HepG2 (cell line): Measurements from ENCODE around the gene BEAN1. TPM values are rescaled to one million over a fixed set of nuclear protein-coding genes. Genes with fewer than 3 reads are reported as not detected.

ENCODE experiments used
- AGO2 ChIP-seq: fragments of 200-400 bp; formaldehyde crosslinking; optimal IDR thresholded peaks from 2 replicates; pipeline ENCODE3; 2017; ENCODE audit warnings: mild to moderate bottlenecking, low read depth, low read length, moderate library complexity
- AHDC1 ChIP-seq: sonication (generic); formaldehyde crosslinking; IDR thresholded peaks from 2 replicates; pipeline ENCODE4 v1.5.1; 2020; ENCODE audit warnings: mild to moderate bottlenecking, missing genetic modification reagents, borderline replicate concordance
- ASH2L ChIP-seq: fragments of 300-600, 200-600 bp; sonication (generic); IDR thresholded peaks from 2 replicates; pipeline ENCODE4 v1.7.0; 2017; ENCODE audit warnings: low read depth, mild to moderate bottlenecking, moderate library complexity, mixed read lengths, low read length; ENCODE audit not compliant: insufficient read length
- CCDC6 ChIP-seq: sonication (generic); formaldehyde crosslinking; IDR thresholded peaks from 2 replicates; pipeline ENCODE4 v1.8.1; 2022; ENCODE audit warnings: mild to moderate bottlenecking, missing genetic modification reagents, moderate library complexity
- FOXK1 ChIP-seq: sonication (generic); formaldehyde crosslinking; IDR thresholded peaks from 2 replicates; pipeline ENCODE4 v1.4.0; 2020; ENCODE audit warnings: low read depth, missing genetic modification reagents, borderline replicate concordance
- GATAD1 ChIP-seq: IDR thresholded peaks from 2 replicates; pipeline ENCODE4 v1.6.1; 2016; ENCODE audit warnings: missing genetic modification reagents, missing compliant biosample characterization
- GLMP ChIP-seq: sonication (generic); formaldehyde crosslinking; IDR thresholded peaks from 2 replicates; pipeline ENCODE4 v1.9.0; 2021; ENCODE audit warnings: missing genetic modification reagents, mild to moderate bottlenecking, borderline replicate concordance
- MZF1 ChIP-seq: sonication (generic); formaldehyde crosslinking; IDR thresholded peaks from 2 replicates; pipeline ENCODE4 v1.8.1; 2023; ENCODE audit warnings: mild to moderate bottlenecking, missing genetic modification reagents, borderline replicate concordance
- SP4 ChIP-seq: sonication (generic); formaldehyde crosslinking; IDR thresholded peaks from 2 replicates; pipeline ENCODE4 v1.8.1; 2023; ENCODE audit warnings: mild to moderate bottlenecking, missing genetic modification reagents
- SYNCRIP ChIP-seq: fragments of 200-400 bp; formaldehyde crosslinking; IDR thresholded peaks from 2 replicates; pipeline ENCODE4 v1.6.1; 2018; ENCODE audit warnings: mild to moderate bottlenecking, low read depth, low read length; ENCODE audit not compliant: insufficient read depth
- THAP8 ChIP-seq: sonication (generic); formaldehyde crosslinking; IDR thresholded peaks from 2 replicates; pipeline ENCODE4 v1.5.1; 2020; ENCODE audit warnings: missing genetic modification reagents, mild to moderate bottlenecking, borderline replicate concordance
- TRIM24 ChIP-seq: sonication (generic); formaldehyde crosslinking; IDR thresholded peaks from 2 replicates; pipeline ENCODE4 v1.8.0; 2022; ENCODE audit warnings: mild to moderate bottlenecking, missing genetic modification reagents
- ZBTB2 ChIP-seq: sonication (generic); formaldehyde crosslinking; IDR thresholded peaks from 2 replicates; pipeline ENCODE4 v1.8.0; 2022; ENCODE audit warnings: low read depth, missing genetic modification reagents
- ZFP1 ChIP-seq: IDR thresholded peaks from 2 replicates; pipeline ENCODE4 v1.6.1; 2016
- ZNF224 ChIP-seq: sonication (generic); formaldehyde crosslinking; IDR thresholded peaks from 2 replicates; pipeline ENCODE4 v1.5.0; 2020; ENCODE audit warnings: mild to moderate bottlenecking, missing genetic modification reagents
- ZNF468 ChIP-seq: sonication (generic); formaldehyde crosslinking; IDR thresholded peaks from 2 replicates; pipeline ENCODE4 v1.8.0; 2022; ENCODE audit warnings: mild to moderate bottlenecking, moderate library complexity, missing genetic modification reagents
- ZNF639 ChIP-seq: conservative IDR thresholded peaks from 2 replicates; pipeline ENCODE4 v1.6.1; 2018; ENCODE audit warnings: missing genetic modification reagents
- ZNF749 ChIP-seq: sonication (generic); formaldehyde crosslinking; IDR thresholded peaks from 2 replicates; pipeline ENCODE4 v1.8.0; 2022; ENCODE audit warnings: mild to moderate bottlenecking, missing genetic modification reagents, moderate library complexity, borderline replicate concordance
- polyA plus RNA-seq, 8 experiments: library from polyadenylated mRNA; depleted of rRNA in 3 of 8; stranded (reverse) in 7 of 8; unstranded in 1 of 8; fragments of >200 nt; fragmentation: Illumina TruSeq in 4 of 8; extraction: Trizol in 4 of 8; gene quantifications; 2 replicates each; pipeline versions ENCODE4 v1.2.1 to v1.2.3, GENCODE V29; 2011 to 2016; ENCODE audit warnings: low read depth in 4 of 8, missing spikeins in 1 of 8, mixed read lengths in 1 of 8; ENCODE audit not compliant: insufficient read depth in 1 of 8
- total RNA-seq, 5 experiments: library from RNA; depleted of rRNA; stranded (reverse); fragments of >200 nt; fragmentation: Illumina TruSeq; extraction: Trizol; gene quantifications; 2 replicates each; pipeline ENCODE4 v1.2.3, GENCODE V29; 2016; ENCODE audit warnings: low read depth in 1 of 5

The BEAN1 gene
- total and polyA plus RNA-seq, 2 of the 13 experiments (the other 11 are each of a cell fraction or from before 2014, with no cell fraction given) = 0.53 to 1.4 TPM

GRCh38 chr16:66434619-66435430 is 7.7 kb downstream of the BEAN1 start (continued):
- TF ChIP-seq AGO2 (no peak), CCDC6 (CRISPR knock-in tag) (peak; percentile 58; the same call in 1 of the 2 replicates), TRIM24 (CRISPR knock-in tag) (no peak), MZF1 (CRISPR knock-in tag) (0 out of 2 replicates have a peak, but pooled peaks have one; percentile 21), AHDC1 (CRISPR knock-in tag) (no peak), FOXK1 (peak; percentile 41; the same call in 1 of the 2 replicates), ZBTB2 (CRISPR knock-in tag) (no peak), ASH2L (no peak), GLMP (CRISPR knock-in tag) (no peak), ZNF639 (CRISPR knock-in tag) (0 out of 2 replicates have a peak, but pooled peaks have one; percentile 31), GATAD1 (CRISPR knock-in tag) (0 out of 2 replicates have a peak, but pooled peaks have one; percentile 11), ZNF468 (CRISPR knock-in tag) (no peak), SP4 (CRISPR knock-in tag) (peak; percentile 16; the same call in 1 of the 2 replicates), ZNF749 (CRISPR knock-in tag) (peak; percentile 49; the same call in 1 of the 2 replicates), ZFP1 (peak; percentile 12; the same call in 1 of the 2 replicates), ZNF224 (CRISPR knock-in tag) (no peak), THAP8 (CRISPR knock-in tag) (0 out of 2 replicates have a peak, but pooled peaks have one; percentile 58), SYNCRIP (no peak)
